ENCODE data around the gene PRKAR1A.

DNA sequence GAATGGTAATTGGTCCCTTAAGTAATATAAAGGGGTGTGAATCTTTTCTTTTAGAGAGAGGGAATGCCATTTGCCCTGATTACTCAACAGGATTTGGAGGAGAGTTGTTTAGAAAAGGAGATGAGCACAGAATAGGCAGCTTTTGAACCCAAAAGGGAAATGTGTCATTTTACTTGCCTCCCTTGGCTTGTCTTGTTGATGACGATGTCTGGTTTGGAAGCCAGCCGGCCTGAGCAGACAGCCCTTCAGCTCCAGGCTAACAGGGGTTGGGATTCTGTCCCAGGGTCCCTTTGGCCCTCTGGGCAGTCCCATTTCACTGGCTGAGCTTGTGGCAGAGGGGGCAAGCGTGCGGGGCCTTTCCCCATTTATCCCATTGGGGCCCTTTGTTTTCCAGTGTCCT is 22.3 kb upstream of the PRKAR1A start:
- TF ChIP-seq CTCF (IDR thresholded peaks at IDR 0.05; ENCODE audit: insufficient read depth, low read length) (no peak), POLR2AphosphoS5 (IDR thresholded peaks at IDR 0.05; ENCODE audit: low read depth) (no peak), GABPA (IDR thresholded peaks at IDR 0.05; ENCODE audit: low read depth) (no peak)
- TF ChIP-seq, protein P1, sequence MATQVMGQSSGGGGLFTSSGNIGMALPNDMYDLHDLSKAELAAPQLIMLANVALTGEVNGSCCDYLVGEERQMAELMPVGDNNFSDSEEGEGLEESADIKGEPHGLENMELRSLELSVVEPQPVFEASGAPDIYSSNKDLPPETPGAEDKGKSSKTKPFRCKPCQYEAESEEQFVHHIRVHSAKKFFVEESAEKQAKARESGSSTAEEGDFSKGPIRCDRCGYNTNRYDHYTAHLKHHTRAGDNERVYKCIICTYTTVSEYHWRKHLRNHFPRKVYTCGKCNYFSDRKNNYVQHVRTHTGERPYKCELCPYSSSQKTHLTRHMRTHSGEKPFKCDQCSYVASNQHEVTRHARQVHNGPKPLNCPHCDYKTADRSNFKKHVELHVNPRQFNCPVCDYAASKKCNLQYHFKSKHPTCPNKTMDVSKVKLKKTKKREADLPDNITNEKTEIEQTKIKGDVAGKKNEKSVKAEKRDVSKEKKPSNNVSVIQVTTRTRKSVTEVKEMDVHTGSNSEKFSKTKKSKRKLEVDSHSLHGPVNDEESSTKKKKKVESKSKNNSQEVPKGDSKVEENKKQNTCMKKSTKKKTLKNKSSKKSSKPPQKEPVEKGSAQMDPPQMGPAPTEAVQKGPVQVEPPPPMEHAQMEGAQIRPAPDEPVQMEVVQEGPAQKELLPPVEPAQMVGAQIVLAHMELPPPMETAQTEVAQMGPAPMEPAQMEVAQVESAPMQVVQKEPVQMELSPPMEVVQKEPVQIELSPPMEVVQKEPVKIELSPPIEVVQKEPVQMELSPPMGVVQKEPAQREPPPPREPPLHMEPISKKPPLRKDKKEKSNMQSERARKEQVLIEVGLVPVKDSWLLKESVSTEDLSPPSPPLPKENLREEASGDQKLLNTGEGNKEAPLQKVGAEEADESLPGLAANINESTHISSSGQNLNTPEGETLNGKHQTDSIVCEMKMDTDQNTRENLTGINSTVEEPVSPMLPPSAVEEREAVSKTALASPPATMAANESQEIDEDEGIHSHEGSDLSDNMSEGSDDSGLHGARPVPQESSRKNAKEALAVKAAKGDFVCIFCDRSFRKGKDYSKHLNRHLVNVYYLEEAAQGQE (IDR thresholded peaks at IDR 0.05; ENCODE audit: insufficient replicate concordance, low read depth), result no peak
